HUES48 (cell line): Measurements from ENCODE around the gene HHIP.
A peak's percentile ranks its signal among the peaks of the same experiment; 100 is the strongest.

Experiments used
- H3K27ac ChIP-seq: one replicate; pipeline ENCODE4 v1.7.0; 2013; ENCODE audit warnings: low read depth, low read length, inconsistent platforms
- H3K27me3 ChIP-seq: 2 replicates; pipeline ENCODE4 v1.6.1; 2013; ENCODE audit warnings: mild to moderate bottlenecking, low read length; ENCODE audit not compliant: control insufficient read depth, insufficient read depth
- H3K36me3 ChIP-seq: 2 replicates; pipeline ENCODE4 v1.6.1; 2013; ENCODE audit warnings: low read length; ENCODE audit not compliant: control insufficient read depth, insufficient read depth
- H3K4me1 ChIP-seq: 2 replicates; pipeline ENCODE4 v1.6.1; 2013; ENCODE audit warnings: mild to moderate bottlenecking, low read length; ENCODE audit not compliant: control insufficient read depth, insufficient read depth
- H3K4me3 ChIP-seq: 2 replicates; pipeline ENCODE4 v1.5.1; 2013; ENCODE audit warnings: mild to moderate bottlenecking, low read depth, low read length
- H3K9ac ChIP-seq: 2 replicates; pipeline ENCODE4 v1.6.1; 2013; ENCODE audit warnings: mild to moderate bottlenecking, low read depth, low read length, moderate library complexity
- H3K9me3 ChIP-seq: 2 replicates; pipeline ENCODE4 v1.6.1; 2013; ENCODE audit warnings: low read length; ENCODE audit not compliant: control insufficient read depth, insufficient read depth

The HHIP gene

DNA sequence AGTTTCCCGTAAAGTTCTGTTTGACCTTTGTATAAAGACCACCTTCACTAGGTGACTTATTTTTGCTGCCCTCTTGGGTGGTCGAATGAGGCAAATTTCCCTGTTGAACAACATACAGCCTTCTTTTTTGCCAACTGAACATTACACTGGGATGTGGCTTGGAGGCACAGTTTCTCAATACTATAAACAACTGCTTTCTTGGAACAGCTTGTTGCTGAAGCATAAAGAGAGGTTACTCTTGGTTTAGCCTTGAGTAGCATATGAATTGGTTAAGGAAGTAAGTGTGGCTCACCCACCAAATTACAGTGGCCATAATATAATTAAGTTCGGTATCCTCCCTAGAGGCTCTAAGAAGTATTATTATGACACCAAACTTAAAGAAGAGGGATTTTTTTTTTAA lies 40.0 kb downstream of the HHIP start:
- no peak overlapping the region for H3K4me3 ChIP-seq
- H3K9ac ChIP-seq, result no peak overlapping the region
- H3K36me3 ChIP-seq, result no peaks in the 10 kb centered on the region
- H3K4me1 ChIP-seq, result peaks cover 21% of the 10 kb centered on the region
- H3K27me3 ChIP-seq, result no peaks in the 10 kb centered on the region
- no peaks in the 10 kb centered on the region for H3K9me3 ChIP-seq
- no peak overlapping the region for H3K27ac ChIP-seq

DNA sequence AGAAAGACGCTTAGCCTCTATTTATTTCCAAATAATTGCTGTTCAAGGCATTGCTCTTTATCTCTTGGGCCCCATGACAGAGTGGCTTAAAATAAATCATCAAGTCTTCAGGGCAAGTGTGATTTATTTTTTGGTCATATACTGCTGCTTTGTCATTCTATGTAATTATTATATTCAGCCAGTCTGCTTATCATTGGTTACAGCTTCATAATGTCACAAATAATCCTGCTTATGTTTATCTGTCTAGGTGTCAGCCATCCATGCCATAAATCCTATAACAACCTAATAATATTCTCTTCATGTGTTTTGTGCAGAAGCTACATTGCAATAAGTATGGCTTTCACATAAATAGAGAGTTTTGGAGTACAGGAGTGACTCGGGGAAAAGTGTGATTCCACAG lies 41.0 kb downstream of the HHIP start:
- H3K36me3 ChIP-seq, result no peaks in the 10 kb centered on the region
- peaks cover 19% of the 10 kb centered on the region for H3K4me1 ChIP-seq
- H3K9ac ChIP-seq, result no peak overlapping the region
- no peak overlapping the region for H3K4me3 ChIP-seq
- no peaks in the 10 kb centered on the region for H3K27me3 ChIP-seq
- H3K27ac ChIP-seq, result no peak overlapping the region
- no peaks in the 10 kb centered on the region for H3K9me3 ChIP-seq

GRCh38 chr4:144687466-144687865 lies 41.5 kb downstream of the HHIP start:
- Histone ChIP-seq H3K4me3 (no peak overlapping the region), H3K27ac (no peak overlapping the region), H3K27me3 (no peaks in the 10 kb centered on the region), H3K9ac (no peak overlapping the region), H3K36me3 (no peaks in the 10 kb centered on the region), H3K9me3 (no peaks in the 10 kb centered on the region), H3K4me1 (peaks cover 14% of the 10 kb centered on the region)

DNA sequence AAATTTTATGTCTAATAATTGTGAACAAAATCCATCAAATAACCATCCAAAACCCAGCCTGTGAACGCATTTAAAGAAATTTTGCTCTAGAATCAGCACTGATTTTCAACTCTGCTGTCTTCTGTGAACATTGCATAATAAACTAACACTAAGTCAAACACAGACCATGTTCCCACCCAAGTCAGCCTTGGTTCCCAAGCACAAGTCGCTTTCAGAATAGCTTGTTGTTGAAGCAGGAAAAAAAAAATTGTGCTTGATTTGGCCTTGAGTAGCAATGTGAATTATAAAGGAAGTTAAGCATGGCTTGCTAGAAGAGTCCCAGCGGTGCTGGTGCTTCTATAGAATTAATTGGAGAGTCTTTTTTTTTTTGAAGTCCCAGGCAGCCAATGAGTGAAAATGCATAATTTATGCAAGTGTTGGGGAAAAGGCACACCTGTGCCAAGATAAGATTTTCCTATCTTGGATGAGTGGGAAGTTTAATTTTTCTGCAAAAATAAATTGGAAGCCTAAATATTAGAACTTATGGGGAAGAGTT lies 42.1 kb downstream of the HHIP start:
- no peaks in the 10 kb centered on the region for H3K27me3 ChIP-seq
- peaks cover 11% of the 10 kb centered on the region for H3K4me1 ChIP-seq
- H3K4me3 ChIP-seq, result no peak overlapping the region
- H3K27ac ChIP-seq, result no peak overlapping the region
- no peak overlapping the region for H3K9ac ChIP-seq
- no peaks in the 10 kb centered on the region for H3K9me3 ChIP-seq
- H3K36me3 ChIP-seq, result no peaks in the 10 kb centered on the region

DNA sequence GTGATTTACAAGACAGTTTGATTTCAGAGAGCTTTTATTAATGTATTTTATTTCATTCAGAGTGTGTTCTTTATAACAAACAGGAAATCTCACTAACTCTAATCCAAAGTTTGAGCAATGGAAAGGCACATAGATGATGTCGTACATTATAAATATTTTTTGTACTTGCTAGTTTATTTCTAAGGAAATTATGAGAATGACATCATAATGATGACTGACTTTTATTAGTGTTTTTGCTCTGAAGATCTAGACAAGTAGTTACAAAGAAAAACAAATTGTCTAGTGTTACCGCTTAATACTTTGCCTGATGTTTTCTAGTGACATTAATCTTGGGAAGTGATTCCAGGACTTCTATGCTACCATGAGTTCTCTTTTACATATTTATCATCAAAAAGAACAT lies 43.2 kb downstream of the HHIP start:
- Histone ChIP-seq H3K4me3 (no peak overlapping the region), H3K4me1 (peaks cover 11% of the 10 kb centered on the region), H3K9me3 (no peaks in the 10 kb centered on the region), H3K36me3 (no peaks in the 10 kb centered on the region), H3K9ac (no peak overlapping the region), H3K27ac (no peak overlapping the region), H3K27me3 (no peaks in the 10 kb centered on the region)

DNA sequence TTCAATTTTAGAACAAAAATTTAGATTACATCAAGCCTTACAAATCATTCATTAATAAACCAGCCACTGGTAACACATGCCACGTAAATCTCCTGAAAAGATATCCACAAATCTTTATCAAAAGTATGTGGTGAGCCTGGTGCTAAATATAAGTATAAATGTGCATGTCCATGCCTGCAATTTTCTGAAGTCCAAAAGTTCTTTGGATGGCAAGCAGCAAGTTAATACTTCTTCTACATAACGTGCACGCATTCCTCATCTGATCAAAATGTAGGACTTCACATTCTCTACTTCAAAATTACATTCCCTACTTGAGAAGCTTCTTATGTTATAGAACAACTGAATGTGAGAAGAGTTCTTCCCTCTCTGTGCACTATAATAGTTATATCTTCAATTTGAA lies 49.8 kb downstream of the HHIP start:
- H3K27me3 ChIP-seq, result no peaks in the 10 kb centered on the region

GRCh38 chr4:144696376-144696775 lies 50.4 kb downstream of the HHIP start:
- Histone ChIP-seq H3K27ac (no peak overlapping the region), H3K36me3 (no peaks in the 10 kb centered on the region), H3K9me3 (no peaks in the 10 kb centered on the region), H3K4me3 (no peak overlapping the region), H3K9ac (no peak overlapping the region), H3K4me1 (no peaks in the 10 kb centered on the region), H3K27me3 (no peaks in the 10 kb centered on the region)

More for the DNA sequence above, 49.8 kb downstream of the HHIP start:
- Histone ChIP-seq H3K4me1 (no peaks in the 10 kb centered on the region), H3K27ac (no peak overlapping the region), H3K36me3 (no peaks in the 10 kb centered on the region), H3K9me3 (no peaks in the 10 kb centered on the region), H3K4me3 (no peak overlapping the region), H3K9ac (no peak overlapping the region)

DNA sequence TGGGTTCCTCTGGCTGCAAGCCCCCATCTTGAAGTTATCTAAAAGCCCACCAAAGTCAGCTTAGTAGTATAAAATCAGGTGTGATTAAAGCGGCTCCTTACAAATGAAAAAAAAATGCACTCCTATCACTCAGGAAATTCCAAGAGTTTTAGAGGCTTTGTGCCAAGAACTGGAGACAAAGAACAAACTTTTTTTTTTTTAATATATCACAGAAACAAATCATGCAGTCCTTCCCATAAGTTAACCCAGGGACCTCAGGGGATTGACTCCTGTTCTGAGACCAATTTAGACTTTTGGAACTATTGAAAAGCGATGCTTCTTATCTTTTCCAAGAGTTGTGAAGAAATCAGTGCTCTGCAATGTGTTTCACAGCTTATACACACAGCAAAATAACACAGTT lies 53.6 kb downstream of the HHIP start:
- Histone ChIP-seq H3K27ac (no peak overlapping the region), H3K4me3 (no peak overlapping the region), H3K36me3 (no peaks in the 10 kb centered on the region), H3K27me3 (no peaks in the 10 kb centered on the region), H3K9ac (no peak overlapping the region), H3K4me1 (no peaks in the 10 kb centered on the region), H3K9me3 (no peaks in the 10 kb centered on the region)

DNA sequence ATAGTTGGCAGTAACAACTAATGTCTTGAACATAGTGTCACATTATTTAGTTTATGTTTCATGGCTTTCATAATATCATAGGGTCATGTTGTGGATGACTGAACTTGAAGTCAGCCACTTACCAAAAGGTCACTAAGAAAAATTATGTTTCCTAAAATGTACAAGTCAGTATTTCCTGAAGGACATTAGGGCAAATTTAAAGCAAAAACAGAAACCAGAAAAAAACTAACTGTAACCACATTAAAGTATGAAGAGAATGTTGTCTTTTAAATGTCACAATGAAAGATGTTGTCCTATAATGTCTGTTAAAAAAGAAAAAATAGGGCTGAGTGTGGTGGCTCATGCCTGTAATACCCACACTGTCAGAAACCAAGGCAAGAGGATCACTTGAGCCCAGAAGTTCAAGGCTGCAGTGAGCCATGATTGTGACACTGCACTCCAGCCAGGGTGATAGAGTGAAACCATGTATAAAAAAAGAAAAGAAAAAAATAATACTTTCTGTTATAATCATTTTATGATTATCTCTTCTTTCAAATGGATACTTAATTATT lies 55.8 kb downstream of the HHIP start:
- H3K36me3 ChIP-seq, result no peaks in the 10 kb centered on the region
- H3K9me3 ChIP-seq, result no peaks in the 10 kb centered on the region
- H3K4me1 ChIP-seq, result peaks cover 10% of the 10 kb centered on the region
- H3K4me3 ChIP-seq, result no peak overlapping the region
- no peak overlapping the region for H3K9ac ChIP-seq
- no peak overlapping the region for H3K27ac ChIP-seq
- no peaks in the 10 kb centered on the region for H3K27me3 ChIP-seq

GRCh38 chr4:144703494-144703893 lies 57.5 kb downstream of the HHIP start:
- Histone ChIP-seq H3K27ac (no peak overlapping the region), H3K36me3 (no peaks in the 10 kb centered on the region), H3K9me3 (no peaks in the 10 kb centered on the region), H3K27me3 (no peaks in the 10 kb centered on the region), H3K4me3 (no peak overlapping the region), H3K9ac (no peak overlapping the region), H3K4me1 (peaks cover 10% of the 10 kb centered on the region)

GRCh38 chr4:144705601-144706590 lies 59.9 kb downstream of the HHIP start:
- H3K36me3 ChIP-seq, result no peaks in the 10 kb centered on the region
- no peaks in the 10 kb centered on the region for H3K9me3 ChIP-seq
- peaks cover 14% of the 10 kb centered on the region for H3K4me1 ChIP-seq
- H3K4me3 ChIP-seq, result no peak overlapping the region
- H3K27ac ChIP-seq, result peak overlapping the region; percentile 25
- H3K27me3 ChIP-seq, result no peaks in the 10 kb centered on the region
- H3K9ac ChIP-seq, result no peak overlapping the region
